HepG2 (cell line): Measurements from ENCODE around the gene CDC42BPG. TPM values are rescaled to one million over a fixed set of nuclear protein-coding genes. Genes with fewer than 3 reads are reported as not detected.

Experiments used
- ATF7 ChIP-seq, 2 experiments: fragments of 450-650 bp in 1 of 2; sonication (generic) in 1 of 2; formaldehyde crosslinking in 1 of 2; IDR thresholded peaks; 2 replicates each; pipeline versions ENCODE4 v1.4.0 to v1.6.1; 2016 to 2020; ENCODE audit warnings: antibody characterized with exemption in 1 of 2, mild to moderate bottlenecking in 1 of 2, missing genetic modification reagents in 1 of 2
- CBX5 ChIP-seq: sonication (generic); formaldehyde crosslinking; IDR thresholded peaks from 2 replicates; pipeline ENCODE4 v1.4.0; 2020; ENCODE audit warnings: missing genetic modification reagents, borderline replicate concordance
- KLF11 ChIP-seq: IDR thresholded peaks from 2 replicates; pipeline ENCODE4 v1.6.1; 2016; ENCODE audit warnings: missing compliant biosample characterization
- KMT2B ChIP-seq: IDR thresholded peaks from 2 replicates; pipeline ENCODE4 v1.6.1; 2016; ENCODE audit warnings: missing genetic modification reagents, missing compliant biosample characterization
- MTERF4 ChIP-seq: sonication (generic); formaldehyde crosslinking; IDR thresholded peaks from 2 replicates; pipeline ENCODE4 v1.8.0; 2023; ENCODE audit warnings: mild to moderate bottlenecking, missing genetic modification reagents
- MXD4 ChIP-seq: IDR thresholded peaks from 2 replicates; pipeline ENCODE4 v1.6.1; 2016; ENCODE audit warnings: mild to moderate bottlenecking, missing biosample characterization, missing genetic modification reagents
- PCBP1 ChIP-seq: fragments of 200-400 bp; formaldehyde crosslinking; IDR thresholded peaks from 2 replicates; pipeline ENCODE4 v1.6.1; 2017; ENCODE audit warnings: mild to moderate bottlenecking, low read depth, low read length, borderline replicate concordance
- ZBED4 ChIP-seq: sonication (generic); formaldehyde crosslinking; IDR thresholded peaks from 2 replicates; pipeline ENCODE4 v1.4.0; 2020; ENCODE audit warnings: missing genetic modification reagents, borderline replicate concordance
- ZBTB25 ChIP-seq: IDR thresholded peaks from 2 replicates; pipeline ENCODE4 v1.6.1; 2018; ENCODE audit warnings: missing genetic modification reagents
- ZBTB46 ChIP-seq: sonication (generic); formaldehyde crosslinking; IDR thresholded peaks from 2 replicates; pipeline ENCODE4 v1.4.0; 2020; ENCODE audit warnings: mild to moderate bottlenecking, missing genetic modification reagents, borderline replicate concordance
- ZHX2 ChIP-seq, 2 experiments: sonication (generic) in 1 of 2; formaldehyde crosslinking in 1 of 2; IDR thresholded peaks; 2 replicates each; pipeline versions ENCODE4 v1.6.1 to v1.9.0; 2014 to 2022; ENCODE audit warnings: antibody characterized with exemption in 1 of 2, borderline replicate concordance in 1 of 2, inconsistent platforms in 1 of 2, low read depth in 1 of 2, missing genetic modification reagents in 1 of 2
- ZNF143 ChIP-seq: sonication (generic); formaldehyde crosslinking; IDR thresholded peaks from 2 replicates; pipeline ENCODE4 v1.4.0; 2020; ENCODE audit warnings: missing genetic modification reagents
- ZNF850 ChIP-seq: sonication (generic); formaldehyde crosslinking; conservative IDR thresholded peaks from 2 replicates; pipeline ENCODE4 v1.9.0; 2021; ENCODE audit warnings: mild to moderate bottlenecking, missing genetic modification reagents
- polyA plus RNA-seq, 8 experiments: library from polyadenylated mRNA; depleted of rRNA in 3 of 8; stranded (reverse) in 7 of 8; unstranded in 1 of 8; fragments of >200 nt; fragmentation: Illumina TruSeq in 4 of 8; extraction: Trizol in 4 of 8; gene quantifications; 2 replicates each; pipeline versions ENCODE4 v1.2.1 to v1.2.3, GENCODE V29; 2011 to 2016; ENCODE audit warnings: low read depth in 4 of 8, missing spikeins in 1 of 8, mixed read lengths in 1 of 8; ENCODE audit not compliant: insufficient read depth in 1 of 8
- total RNA-seq, 5 experiments: library from RNA; depleted of rRNA; stranded (reverse); fragments of >200 nt; fragmentation: Illumina TruSeq; extraction: Trizol; gene quantifications; 2 replicates each; pipeline ENCODE4 v1.2.3, GENCODE V29; 2016; ENCODE audit warnings: low read depth in 1 of 5

The CDC42BPG gene
- total and polyA plus RNA-seq, 2 of the 13 experiments (the other 11 are each of a cell fraction or from before 2014, with no cell fraction given), result 0.55 to 1.4 TPM

- TF ChIP-seq ZBTB46 (CRISPR knock-in tag), result peak; percentile 68; the same call in 1 of the 2 replicates
- TF ChIP-seq CBX5 (CRISPR knock-in tag), result no peak; the same call in 1 of the 2 replicates
- no peak for TF ChIP-seq ATF7 (IDR thresholded peaks at IDR 0.05)
- TF ChIP-seq ATF7 (CRISPR knock-in tag; IDR thresholded peaks at IDR 0.05), result no peak
- 0 out of 2 replicates have a peak, but pooled peaks have one; percentile 29 for TF ChIP-seq KMT2B
- TF ChIP-seq ZBED4 (CRISPR knock-in tag), result no peak
- peak; percentile 60; the same call in 1 of the 2 replicates for TF ChIP-seq KLF11
- TF ChIP-seq ZHX2 (IDR thresholded peaks at IDR 0.05; ENCODE audit: low read depth), result no peak
- no peak for TF ChIP-seq ZHX2 (CRISPR knock-in tag; IDR thresholded peaks at IDR 0.05; ENCODE audit: borderline replicate concordance)
- peak; percentile 95 for TF ChIP-seq MXD4
- peak; percentile 70; the same call in 1 of the 2 replicates for TF ChIP-seq ZBTB25
- TF ChIP-seq PCBP1, result no peak
- TF ChIP-seq MTERF4 (CRISPR knock-in tag), result peak; percentile 14; the same call in 1 of the 2 replicates
- no peak; the same call in 1 of the 2 replicates for TF ChIP-seq ZNF143 (CRISPR knock-in tag)
- TF ChIP-seq ZNF850 (CRISPR knock-in tag), result no peak; the same call in 1 of the 2 replicates
Measured at GRCh38 chr11:64878494-64879243, 34.2 kb upstream of the CDC42BPG start, which contains the start of gene EHD1 (continued).
